ENCODE data around the gene MBOAT1.

DNA sequence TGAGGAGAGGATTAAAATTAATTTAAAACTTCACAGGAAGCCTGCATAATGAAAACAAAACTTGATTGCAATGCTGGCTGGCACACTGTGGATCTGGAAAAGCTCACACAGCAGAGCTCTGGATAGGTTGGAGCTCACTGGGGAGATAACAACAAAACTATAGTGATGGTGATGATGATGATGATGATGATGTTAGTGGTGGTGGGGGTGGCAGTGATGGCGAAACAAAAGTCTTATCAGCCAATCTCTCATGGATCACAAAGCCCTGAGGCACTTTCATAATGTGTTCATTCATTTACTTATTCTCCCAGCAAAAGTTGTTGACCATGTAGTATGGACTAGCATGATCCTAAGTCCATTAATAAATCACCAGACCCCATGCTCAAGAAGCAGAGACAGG lies 152.0 kb downstream of the MBOAT1 start:
- no peak for TF ChIP-seq CTCF (IDR thresholded peaks at IDR 0.05)
- TF ChIP-seq POLR2A (IDR thresholded peaks at IDR 0.05) = no peak

Measured in uterus (tissue), 2 donors.